GM21381 (cell line): ENCODE results near the gene ANKRD6.

Experiments used
- ATAC-seq: cut with Tn5 transposase; IDR thresholded peaks from one replicate; pipeline ENCODE4 v1.9.1; 2021; ENCODE audit warnings: mild to moderate bottlenecking, moderate library complexity; ENCODE audit not compliant: unreplicated experiment

ANKRD6 gene

GRCh38 chr6:89464295-89464694, 31.3 kb downstream of the ANKRD6 start:
- no peak for ATAC-seq

GRCh38 chr6:89467437-89467836, 34.5 kb downstream of the ANKRD6 start:
- ATAC-seq = no peak

GRCh38 chr6:89468998-89469397, 36.0 kb downstream of the ANKRD6 start:
- ATAC-seq = no peak

GRCh38 chr6:89471287-89471867, 38.4 kb downstream of the ANKRD6 start:
- no peak for ATAC-seq

GRCh38 chr6:89475101-89475500, 42.1 kb downstream of the ANKRD6 start:
- no peak for ATAC-seq

- peak; percentile 63 for ATAC-seq
These were observed 42.7 kb downstream of the ANKRD6 start for GRCh38 chr6:89475634-89476033.

GRCh38 chr6:89479897-89480296, 46.9 kb downstream of the ANKRD6 start:
- ATAC-seq = no peak

GRCh38 chr6:89481695-89482094, 48.7 kb downstream of the ANKRD6 start:
- ATAC-seq = no peak

- ATAC-seq = no peak
These were observed 49.2 kb downstream of the ANKRD6 start for GRCh38 chr6:89482126-89482525.

GRCh38 chr6:89483111-89483720, 50.3 kb downstream of the ANKRD6 start:
- ATAC-seq = no peak

- ATAC-seq = no peak
These were observed 52.4 kb downstream of the ANKRD6 start for GRCh38 chr6:89485320-89485719.

- no peak for ATAC-seq
These were observed 54.9 kb downstream of the ANKRD6 start for GRCh38 chr6:89487864-89488263.

GRCh38 chr6:89488438-89488837, 55.5 kb downstream of the ANKRD6 start:
- ATAC-seq = no peak

GRCh38 chr6:89489078-89489477, 56.1 kb downstream of the ANKRD6 start:
- ATAC-seq = no peak

GRCh38 chr6:89492025-89492640, 59.2 kb downstream of the ANKRD6 start:
- no peak for ATAC-seq

- no peak for ATAC-seq
These were observed 61.3 kb downstream of the ANKRD6 start for GRCh38 chr6:89494131-89494793.

GRCh38 chr6:89495961-89496535, 63.1 kb downstream of the ANKRD6 start:
- no peak for ATAC-seq

GRCh38 chr6:89500611-89501010, 67.7 kb downstream of the ANKRD6 start:
- no peak for ATAC-seq

- no peak for ATAC-seq
These were observed 68.3 kb downstream of the ANKRD6 start for GRCh38 chr6:89501222-89501621.

- ATAC-seq = no peak
These were observed 68.8 kb downstream of the ANKRD6 start for GRCh38 chr6:89501753-89502152.

GRCh38 chr6:89503641-89504040, 70.7 kb downstream of the ANKRD6 start:
- ATAC-seq = no peak

GRCh38 chr6:89505847-89506246, 72.9 kb downstream of the ANKRD6 start:
- no peak for ATAC-seq
